Mucosa of descending colon (tissue), 3 donors: ENCODE measurements around the gene SLC8A2. TPM values are rescaled to one million over a fixed set of nuclear protein-coding genes. Genes with fewer than 3 reads are reported as not detected.

Source experiments
- ATAC-seq: fragments of 200-7000 bp; cut with Tn5 transposase; one replicate; pipeline ENCODE4 v1.9.1; 2020; ENCODE audit warnings: mild to moderate bottlenecking, moderate library complexity
- DNase-seq, 3 donors: peaks; one replicate each; pipeline ENCODE4 v3.0.0-alpha.2; 2020
- H3K36me3 ChIP-seq: fragments of 200-600 bp; one replicate; pipeline ENCODE4 v1.8.0; 2021; ENCODE audit warnings: low read depth, mild to moderate bottlenecking
- H3K4me1 ChIP-seq: fragments of 200-600 bp; one replicate; pipeline ENCODE4 v1.8.0; 2021; ENCODE audit warnings: low read depth, mild to moderate bottlenecking
- H3K4me3 ChIP-seq: fragments of 200-600 bp; one replicate; pipeline ENCODE4 v1.8.0; 2021; ENCODE audit warnings: mild to moderate bottlenecking
- H3K9me3 ChIP-seq: fragments of 200-600 bp; one replicate; pipeline ENCODE4 v1.8.0; 2021; ENCODE audit warnings: mild to moderate bottlenecking
- intact Hi-C, 2 donors: fragments of 100-400 bp; cut with DNase I in 1 of 2; cut with micrococcal nuclease in 1 of 2; formaldehyde crosslinking; loops; one replicate each; pipeline versions ENCODE4 v1.11.0 to v1.11.1; 2022; cut with DNase I, micrococcal nuclease
- total RNA-seq, 3 donors: library from RNA; stranded (reverse); fragmentation: NEBNext Ultra II Directional in 2 of 3; extraction: Animal tissue kit (Norgen Biotek cat#: 25700) in 2 of 3; gene quantifications; one replicate each; pipeline versions ENCODE4 v1.2.1 to v1.2.4, GENCODE V29; 2021 to 2023
- TF ChIP-seq, protein P1 (sequence below): fragments of 200-600 bp; IDR thresholded peaks from one replicate; pipeline ENCODE4 v1.8.0; 2022; ENCODE audit warnings: antibody characterized with exemption, mild to moderate bottlenecking
- donor health status: DM: no; HTN: no; CAD: no; lungs with moderate emphysema.
- donor health status: DM: no; HTN: no; CAD: no.
- donor health status: DM: no; HTN: yes; CAD: no.

SLC8A2 gene
- total RNA-seq, 3 donors from 2014 or later, result 0.75 to 17.5 (median 2.1) TPM

DNA sequence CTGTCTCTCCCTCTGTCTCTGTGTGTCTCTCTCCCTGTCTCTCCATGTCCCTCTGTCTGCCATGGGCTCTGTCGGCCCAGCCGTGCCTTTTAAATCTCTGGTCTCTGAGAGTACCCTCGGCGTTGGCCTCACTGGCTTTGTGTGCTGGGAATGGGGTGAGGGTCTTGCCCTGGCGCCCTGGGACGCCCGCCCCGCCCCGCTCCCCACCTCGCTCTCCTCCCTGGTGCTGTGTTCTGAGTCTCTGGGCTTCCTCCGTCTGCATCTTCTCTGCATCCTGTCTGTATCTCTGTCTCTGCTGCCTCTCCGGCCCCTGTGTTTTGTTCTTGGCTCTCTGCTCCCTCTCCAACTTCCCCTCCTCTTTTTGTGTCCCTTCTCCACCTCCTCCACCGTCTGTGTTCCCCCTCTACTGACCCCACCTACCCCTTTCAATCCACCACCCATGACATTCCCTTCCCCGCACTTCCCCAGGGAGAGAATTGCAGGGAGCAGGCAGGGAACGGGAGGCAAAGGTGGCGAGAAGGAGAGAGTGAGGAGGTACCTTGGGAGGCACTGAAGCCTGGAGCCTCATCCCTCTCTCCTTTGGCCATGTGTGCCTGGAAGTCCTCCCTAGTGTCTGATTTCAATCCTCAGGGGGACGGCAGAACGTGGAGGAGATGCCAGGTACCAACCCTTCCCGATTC lies 48.4 kb downstream of the SLC8A2 start:
- TF ChIP-seq, protein P1, sequence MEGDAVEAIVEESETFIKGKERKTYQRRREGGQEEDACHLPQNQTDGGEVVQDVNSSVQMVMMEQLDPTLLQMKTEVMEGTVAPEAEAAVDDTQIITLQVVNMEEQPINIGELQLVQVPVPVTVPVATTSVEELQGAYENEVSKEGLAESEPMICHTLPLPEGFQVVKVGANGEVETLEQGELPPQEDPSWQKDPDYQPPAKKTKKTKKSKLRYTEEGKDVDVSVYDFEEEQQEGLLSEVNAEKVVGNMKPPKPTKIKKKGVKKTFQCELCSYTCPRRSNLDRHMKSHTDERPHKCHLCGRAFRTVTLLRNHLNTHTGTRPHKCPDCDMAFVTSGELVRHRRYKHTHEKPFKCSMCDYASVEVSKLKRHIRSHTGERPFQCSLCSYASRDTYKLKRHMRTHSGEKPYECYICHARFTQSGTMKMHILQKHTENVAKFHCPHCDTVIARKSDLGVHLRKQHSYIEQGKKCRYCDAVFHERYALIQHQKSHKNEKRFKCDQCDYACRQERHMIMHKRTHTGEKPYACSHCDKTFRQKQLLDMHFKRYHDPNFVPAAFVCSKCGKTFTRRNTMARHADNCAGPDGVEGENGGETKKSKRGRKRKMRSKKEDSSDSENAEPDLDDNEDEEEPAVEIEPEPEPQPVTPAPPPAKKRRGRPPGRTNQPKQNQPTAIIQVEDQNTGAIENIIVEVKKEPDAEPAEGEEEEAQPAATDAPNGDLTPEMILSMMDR, result no peak
- DNase-seq (no peak), ATAC-seq (no peak)
- Histone ChIP-seq H3K4me1 (peaks cover 5% of the 10 kb centered on the region), H3K9me3 (no peaks in the 10 kb centered on the region), H3K36me3 (no peaks in the 10 kb centered on the region), H3K4me3 (no peak overlapping the region)
- intact Hi-C loops, result no loop called here

DNA sequence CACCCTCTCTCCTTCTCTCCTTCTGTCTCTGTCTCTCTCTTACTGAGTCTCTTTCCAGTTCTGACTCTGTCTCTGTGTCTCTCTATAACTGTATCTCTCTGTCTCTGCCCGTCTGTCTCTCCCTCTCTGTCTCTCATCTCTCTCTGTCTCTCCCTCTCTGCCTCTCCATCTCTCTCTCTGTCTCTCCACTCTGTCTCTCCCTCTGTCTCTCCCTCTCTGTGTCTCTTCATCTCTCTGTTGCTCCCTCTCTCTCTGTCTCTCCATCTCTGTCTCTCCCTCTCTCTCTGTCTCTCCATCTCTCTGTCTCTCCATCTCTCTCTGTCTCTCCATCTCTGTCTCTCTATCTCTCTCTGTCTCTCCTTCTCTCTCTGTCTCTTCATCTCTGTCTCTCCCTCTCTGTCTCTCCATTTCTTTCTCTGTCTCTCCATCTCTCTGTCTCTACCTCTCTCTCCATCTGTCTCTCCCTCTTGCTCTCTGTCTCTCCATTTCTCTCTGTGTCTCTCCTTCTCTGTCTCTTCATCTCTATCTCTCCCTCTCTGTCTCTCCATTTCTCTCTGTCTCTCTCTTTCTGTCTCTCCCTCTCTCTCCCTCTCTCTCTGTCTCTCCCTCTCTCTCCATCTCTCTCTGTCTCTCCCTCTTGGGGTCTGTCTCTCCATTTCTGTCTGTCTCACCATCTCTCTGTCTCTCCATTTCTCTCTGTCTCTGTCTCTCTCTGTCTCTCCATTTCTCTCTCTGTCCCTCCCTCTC lies 49.1 kb downstream of the SLC8A2 start:
- no peak overlapping the region for H3K4me3 ChIP-seq
- H3K9me3 ChIP-seq, result no peaks in the 10 kb centered on the region
- intact Hi-C loops, result no loop called here
- no peak for DNase-seq
- no peaks in the 10 kb centered on the region for H3K36me3 ChIP-seq
- TF ChIP-seq, protein P1, result no peak
- no peak for ATAC-seq
- no peaks in the 10 kb centered on the region for H3K4me1 ChIP-seq

DNA sequence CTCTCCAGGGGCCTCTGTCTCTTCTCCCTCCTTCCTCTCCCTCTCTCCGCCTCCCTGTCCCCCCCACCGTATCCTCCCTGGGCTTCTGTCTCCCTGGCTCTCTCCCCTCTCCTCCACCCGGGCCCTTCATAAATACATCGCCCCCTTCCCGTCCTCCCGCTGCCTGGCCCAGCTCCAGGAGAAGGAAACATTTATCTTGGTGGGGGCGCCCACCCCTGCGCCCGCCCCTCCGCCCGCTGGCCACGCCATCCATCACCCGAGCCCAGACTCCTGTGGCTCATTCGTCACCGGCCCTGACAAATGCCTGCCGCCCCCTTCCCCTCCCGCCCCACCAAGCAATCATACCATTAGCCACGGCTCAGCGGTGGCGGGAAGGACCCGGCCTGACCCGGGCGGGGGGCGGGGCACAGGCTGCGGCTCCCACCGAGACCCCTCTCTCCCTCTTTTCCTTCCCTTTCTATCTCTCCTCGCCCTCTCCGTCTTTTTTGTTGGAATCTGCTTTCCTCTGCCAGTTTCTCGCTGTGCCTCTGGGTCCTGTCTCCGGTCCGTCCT lies 49.8 kb downstream of the SLC8A2 start:
- Histone ChIP-seq H3K9me3 (no peaks in the 10 kb centered on the region), H3K4me3 (no peak overlapping the region), H3K36me3 (no peaks in the 10 kb centered on the region), H3K4me1 (no peaks in the 10 kb centered on the region)
- DNase-seq, result no peak
- TF ChIP-seq, protein P1, result no peak
- ATAC-seq, result no peak
- intact Hi-C loops, result no loop called here

DNA sequence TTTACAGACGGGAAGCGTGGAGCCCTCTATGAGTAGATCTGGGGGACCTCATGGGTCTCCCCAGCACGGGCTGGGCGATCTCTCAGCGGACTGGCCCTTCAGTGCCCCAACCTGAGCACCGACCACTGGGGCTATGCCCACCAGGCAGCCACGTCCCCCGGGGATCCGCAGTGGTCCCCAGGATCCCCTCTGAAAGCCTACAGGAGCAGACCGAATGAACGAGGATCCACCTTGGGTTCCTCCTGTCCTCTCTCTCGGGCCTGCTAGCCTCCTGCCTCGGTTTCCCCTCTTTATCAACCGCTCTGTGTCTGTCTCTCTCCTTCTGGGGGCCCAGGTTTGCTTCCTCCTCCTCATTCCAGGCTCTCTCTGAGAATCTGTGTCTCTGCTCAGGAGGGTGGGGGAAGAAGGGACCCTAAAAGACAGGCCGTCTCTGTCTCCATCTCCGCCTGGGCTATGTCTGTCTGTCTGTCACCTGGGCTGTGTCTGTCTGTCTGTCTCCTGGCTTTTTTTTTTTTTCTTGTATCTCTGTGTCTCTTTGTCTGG lies 50.4 kb downstream of the SLC8A2 start:
- no peaks in the 10 kb centered on the region for H3K36me3 ChIP-seq
- no peak for ATAC-seq
- no peaks in the 10 kb centered on the region for H3K9me3 ChIP-seq
- TF ChIP-seq, protein P1, result no peak
- no peaks in the 10 kb centered on the region for H3K4me1 ChIP-seq
- no peak for DNase-seq
- intact Hi-C loops, result no loop called here
- H3K4me3 ChIP-seq, result no peak overlapping the region

DNA sequence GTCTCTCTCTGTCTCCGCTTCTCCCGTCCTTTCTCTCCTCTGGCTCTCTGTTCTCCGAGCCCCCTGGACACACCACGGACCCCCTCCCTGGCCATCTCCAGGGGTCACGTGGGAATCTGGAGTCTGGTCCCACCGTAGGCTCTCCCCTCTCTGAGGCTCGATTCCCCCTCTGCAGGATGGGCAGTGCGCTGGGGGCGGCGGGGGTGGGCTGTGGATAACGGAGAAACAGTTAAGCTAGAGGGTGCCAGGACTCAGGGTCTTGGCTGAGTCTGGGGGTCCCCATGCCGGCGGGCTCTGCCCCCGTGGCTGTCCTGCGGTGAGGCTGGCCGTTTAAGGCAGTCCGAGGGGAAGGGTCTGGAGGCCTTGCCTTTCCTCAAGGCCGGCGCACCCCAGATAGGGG lies 51.9 kb downstream of the SLC8A2 start:
- no peaks in the 10 kb centered on the region for H3K36me3 ChIP-seq
- no peaks in the 10 kb centered on the region for H3K4me1 ChIP-seq
- TF ChIP-seq, protein P1, result no peak
- DNase-seq, result no peak
- no peak for ATAC-seq
- no peak overlapping the region for H3K4me3 ChIP-seq
- H3K9me3 ChIP-seq, result no peaks in the 10 kb centered on the region
- intact Hi-C loops, result no loop called here
